Nephron (organoid): ENCODE data around the gene GVQW3.

Experiments
- H3K27ac Mint-ChIP-seq, 3 experiments: 2 replicates each; pipeline ENCODE4 v1.8.0; 2020; ENCODE audit warnings: mixed read lengths in 3 of 3, mild to moderate bottlenecking in 2 of 3, moderate library complexity in 1 of 3
- H3K27me3 Mint-ChIP-seq: 2 replicates; pipeline ENCODE4 v1.8.0; 2021; ENCODE audit warnings: low read depth, mild to moderate bottlenecking, moderate library complexity, mixed read lengths
- H3K36me3 Mint-ChIP-seq: 2 replicates; pipeline ENCODE4 v1.8.0; 2020; ENCODE audit warnings: low read depth, mixed read lengths
- H3K4me1 Mint-ChIP-seq: 2 replicates; pipeline ENCODE4 v1.8.0; 2020; ENCODE audit warnings: mixed read lengths
- H3K4me3 Mint-ChIP-seq, 3 experiments: 2 replicates each; pipeline ENCODE4 v1.8.0; 2020; ENCODE audit warnings: mild to moderate bottlenecking in 3 of 3, mixed read lengths in 3 of 3, moderate library complexity in 2 of 3
- H3K9me3 Mint-ChIP-seq: 2 replicates; pipeline ENCODE4 v1.8.0; 2020; ENCODE audit warnings: mixed read lengths
- CTCF ChIP-seq, 3 experiments: fragments of 200-600 bp; sonication (generic); IDR thresholded peaks; one replicate each; pipeline ENCODE4 v1.5.0; 2021; ENCODE audit warnings: antibody characterized with exemption in 3 of 3; ENCODE audit not compliant: unreplicated experiment in 3 of 3

The GVQW3 gene

GRCh38 chr11:76376746-76377558, 4.2 kb upstream of the GVQW3 start:
- H3K27ac Mint-ChIP-seq, result no peak overlapping the region
- no peak for TF ChIP-seq CTCF (IDR thresholded peaks at IDR 0.05; ENCODE audit: unreplicated experiment in 3 of 3)
- no peaks in the 10 kb centered on the region for H3K27me3 Mint-ChIP-seq

GRCh38 chr11:76379807-76380158, 1.3 kb upstream of the GVQW3 start:
- no peak for TF ChIP-seq CTCF (IDR thresholded peaks at IDR 0.05; ENCODE audit: unreplicated experiment in 3 of 3)
- Mint-ChIP-seq H3K36me3 (peaks cover 18% of the 10 kb centered on the region), H3K4me1 (peaks cover 33% of the 10 kb centered on the region), H3K27me3 (no peaks in the 10 kb centered on the region), H3K27ac (peak overlapping the region; percentile 81 to 95 (median 94)), H3K9me3 (no peaks in the 10 kb centered on the region), H3K4me3 (peak overlapping the region; percentile 91 to 98 (median 94))

More at GRCh38 chr11:76376746-76377558, 4.2 kb upstream of the GVQW3 start:
- Mint-ChIP-seq H3K9me3 (no peaks in the 10 kb centered on the region), H3K36me3 (peaks cover 3% of the 10 kb centered on the region), H3K4me1 (peaks cover 31% of the 10 kb centered on the region), H3K4me3 (no peak overlapping the region)

GRCh38 chr11:76380159-76380976, 755 bp upstream of the GVQW3 start:
- Mint-ChIP-seq H3K4me1 (peaks cover 36% of the 10 kb centered on the region), H3K36me3 (peaks cover 20% of the 10 kb centered on the region), H3K27ac (peak overlapping the region; percentile 81 to 95 (median 94)), H3K27me3 (no peaks in the 10 kb centered on the region), H3K9me3 (no peaks in the 10 kb centered on the region), H3K4me3 (peak overlapping the region; percentile 91 to 98 (median 94))
- TF ChIP-seq CTCF (IDR thresholded peaks at IDR 0.05; ENCODE audit: unreplicated experiment in 3 of 3), result no peak

- Mint-ChIP-seq H3K27ac (peak overlapping the region in 2 of 3 experiments; percentile 9 to 50), H3K9me3 (no peaks in the 10 kb centered on the region), H3K27me3 (no peaks in the 10 kb centered on the region), H3K4me3 (peak overlapping the region; percentile 92 to 96 (median 94)), H3K36me3 (peaks cover 24% of the 10 kb centered on the region), H3K4me1 (peaks cover 42% of the 10 kb centered on the region)
- TF ChIP-seq CTCF (IDR thresholded peaks at IDR 0.05; ENCODE audit: unreplicated experiment in 3 of 3), result no peak
Observed at GRCh38 chr11:76382209-76382608, 1.1 kb downstream of the GVQW3 start.

GRCh38 chr11:76385903-76386302, 4.8 kb downstream of the GVQW3 start:
- Mint-ChIP-seq H3K4me1 (peaks cover 28% of the 10 kb centered on the region), H3K27ac (peak overlapping the region in 2 of 3 experiments; percentile 13 to 83), H3K4me3 (peak overlapping the region in 1 of 3 experiments; percentile 3), H3K27me3 (no peaks in the 10 kb centered on the region), H3K36me3 (peaks cover 24% of the 10 kb centered on the region), H3K9me3 (no peaks in the 10 kb centered on the region)
- no peak for TF ChIP-seq CTCF (IDR thresholded peaks at IDR 0.05; ENCODE audit: unreplicated experiment in 3 of 3)
